K562 (cell line): ENCODE data around the gene GDF2. TPM values are rescaled to one million over a fixed set of nuclear protein-coding genes. Genes with fewer than 3 reads are reported as not detected.

Source experiments
- ATAC-seq: fragments of 200-7000 bp; cut with Tn5 transposase; 3 replicates; pipeline ENCODE4 v1.9.1; 2020; ENCODE audit warnings: moderate library complexity
- BruUV-seq: library from RNA; stranded (reverse); fragments of 400-500 nt; replicated peaks from 2 replicates; lab custom pipeline; 2021; lab: Mats Ljungman, UMichigan
- CTCF ChIA-PET: fragments of 300-600 bp; formaldehyde crosslinking; extraction: SDS; loops from one replicate; lab custom pipeline; 2021; ENCODE audit warnings: low intra/inter-chr PET ratio; lab: Yijun Ruan, JAX
- POLR2A ChIA-PET: fragments of 300-600, 350-650 bp; sonication (Branson Sonifier 250); formaldehyde crosslinking; extraction: SDS; loops from one replicate; lab custom pipeline; 2021; ENCODE audit warnings: antibody characterized with exemption, inconsistent platforms; lab: Yijun Ruan, JAX
- DNase-seq, 4 experiments: peaks; one replicate each; pipeline versions ENCODE4 v3.0.0 to v3.0.0-alpha.2; 2011 to 2018; ENCODE audit warnings: low spot score in 3 of 4, mixed read lengths in 3 of 4; ENCODE audit errors: extremely low read depth in 1 of 4
- FAIRE-seq: peaks from 2 replicates; lab custom pipeline; 2011; peaks lifted over from hg19 to GRCh38; lab: Jason Lieb, UNC
- H2AFZ ChIP-seq: 2 replicates; pipeline ENCODE4 v1.6.0; 2011; ENCODE audit warnings: low read depth, low read length, control low read depth, inconsistent platforms
- H3K27ac ChIP-seq: fragments of 200-600 bp; 3 replicates; pipeline ENCODE4 v1.8.0; 2011; ENCODE audit warnings: low read depth, mild to moderate bottlenecking, control low read depth, inconsistent platforms, low read length, moderate library complexity, mixed read lengths; ENCODE audit errors: extremely low read depth
- H3K27me3 ChIP-seq, 2 experiments: fragments of 300-600 bp in 1 of 2; 2 replicates in 1 of 2; 3 replicates in 1 of 2; pipeline versions ENCODE4 v1.6.0 to v1.8.0; 2011; ENCODE audit warnings: inconsistent platforms in 2 of 2, low read length in 2 of 2, mild to moderate bottlenecking in 1 of 2, mixed read lengths in 1 of 2, moderate library complexity in 1 of 2; ENCODE audit not compliant: control insufficient read depth in 2 of 2, insufficient read depth in 2 of 2
- H3K36me3 ChIP-seq: fragments of 300-600 bp; 3 replicates; pipeline ENCODE4 v1.8.0; 2011; ENCODE audit warnings: mild to moderate bottlenecking, low read length, inconsistent platforms; ENCODE audit not compliant: control insufficient read depth, insufficient read depth
- H3K4me1 ChIP-seq, 2 experiments: fragments of 200-600 bp in 1 of 2; replicated peaks in 1 of 2; 2 replicates in 1 of 2; 3 replicates in 1 of 2; pipeline versions ENCODE4 v1.5.1 to v1.8.0; 2011; ENCODE audit warnings: inconsistent platforms in 2 of 2, low read length in 2 of 2, mild to moderate bottlenecking in 1 of 2, mixed read lengths in 1 of 2, moderate library complexity in 1 of 2; ENCODE audit not compliant: control insufficient read depth in 2 of 2, insufficient read depth in 2 of 2
- H3K4me2 ChIP-seq: 2 replicates; pipeline ENCODE4 v1.6.1; 2011; ENCODE audit warnings: low read length, control low read depth, inconsistent platforms, mixed read lengths; ENCODE audit not compliant: insufficient read depth
- H3K4me3 ChIP-seq: fragments of 200-600 bp; sonication (generic), shearing (Covaris generic); 2 replicates; pipeline ENCODE4 v1.5.1; 2016; ENCODE audit warnings: control low read depth, inconsistent platforms
- H3K79me2 ChIP-seq: fragments of 200-600 bp; 3 replicates; pipeline ENCODE4 v1.8.0; 2011; ENCODE audit warnings: low read length, inconsistent platforms; ENCODE audit not compliant: control insufficient read depth, insufficient read depth
- H3K9ac ChIP-seq, 2 experiments: 2 replicates each; pipeline versions ENCODE4 v1.6.0 to v1.6.1; 2011; ENCODE audit warnings: low read depth in 2 of 2, low read length in 2 of 2, control low read depth in 1 of 2, inconsistent platforms in 1 of 2, mild to moderate bottlenecking in 1 of 2, mixed read lengths in 1 of 2; ENCODE audit not compliant: insufficient read depth in 1 of 2
- H3K9me1 ChIP-seq: one replicate; pipeline ENCODE4 v1.6.0; 2011; ENCODE audit warnings: inconsistent platforms, mild to moderate bottlenecking, low read length, moderate library complexity; ENCODE audit not compliant: control insufficient read depth, insufficient read depth
- H3K9me3 ChIP-seq: replicated peaks from 2 replicates; pipeline ENCODE4 v1.5.1; 2011; ENCODE audit warnings: low read depth, low read length, inconsistent platforms; ENCODE audit not compliant: control insufficient read depth, insufficient read depth
- H4K20me1 ChIP-seq: replicated peaks from 2 replicates; pipeline ENCODE4 v1.6.1; 2011; ENCODE audit warnings: low read length, inconsistent platforms, mixed read lengths; ENCODE audit not compliant: control insufficient read depth, insufficient read depth
- ADNP ChIP-seq: fragments of 200-800 bp; sonication (Bioruptor generic); IDR thresholded peaks from 2 replicates; pipeline ENCODE4 v1.6.1; 2016; ENCODE audit warnings: missing genetic modification characterization, missing compliant biosample characterization
- LEF1 ChIP-seq: fragments of 450-650 bp; IDR thresholded peaks from 2 replicates; pipeline ENCODE4 v1.6.1; 2016; ENCODE audit warnings: mild to moderate bottlenecking
- RNF2 ChIP-seq: sonication (generic); IDR thresholded peaks from 2 replicates; pipeline ENCODE4 v1.6.1; 2016
- SRF ChIP-seq, 2 experiments: fragments of 250-450, 450-650 bp in 1 of 2; sonication (Bioruptor Pico) in 1 of 2; sonication (generic) in 1 of 2; formaldehyde crosslinking; IDR thresholded peaks; 2 replicates each; pipeline versions ENCODE4 v1.5.0 to v1.5.1; 2020 to 2022; ENCODE audit warnings: mild to moderate bottlenecking in 1 of 2, missing genetic modification reagents in 1 of 2
- TEAD1 ChIP-seq, 2 experiments: fragments of 450-650 bp in 1 of 2; sonication (generic) in 1 of 2; formaldehyde crosslinking; IDR thresholded peaks; 2 replicates each; pipeline versions ENCODE4 v1.4.0 to v1.8.0; 2020 to 2022; ENCODE audit warnings: mild to moderate bottlenecking in 2 of 2, missing genetic modification reagents in 1 of 2
- ZNF175 ChIP-seq: fragments of 200-800 bp; sonication (Bioruptor generic); IDR thresholded peaks from 2 replicates; pipeline ENCODE4 v1.6.1; 2016; ENCODE audit warnings: low read depth, mild to moderate bottlenecking, missing genetic modification characterization, missing compliant biosample characterization
- ZNF584 ChIP-seq: fragments of 200-800 bp; sonication (Bioruptor generic); IDR thresholded peaks from 2 replicates; pipeline ENCODE4 v1.6.1; 2016; ENCODE audit warnings: low read depth, mild to moderate bottlenecking, missing genetic modification characterization, missing compliant biosample characterization
- WGBS: fragments of 100-300 bp; shearing (Covaris generic); methylation state at CpG from one replicate; pipeline ENCODE4 v1.1.6; 2016; ENCODE audit warnings: low coverage, mixed read lengths; ENCODE audit not compliant: insufficient coverage; ENCODE audit errors: missing lambda C conversion rate; 5-methylcytosine and 5-hydroxymethylcytosine counted together
- in situ Hi-C: fragments of 300-500 bp; cut with MboI; formaldehyde crosslinking; loops from 4 replicates; pipeline ENCODE4 v1.15.0; 2018; ENCODE audit warnings: inconsistent platforms, mixed read lengths
- intact Hi-C: fragments of 100-400 bp; cut with micrococcal nuclease; formaldehyde crosslinking; loops from 2 replicates; pipeline ENCODE4 v1.14.2; 2022
- polyA plus RNA-seq, 8 experiments: library from polyadenylated mRNA; depleted of rRNA in 4 of 8; stranded (reverse) in 5 of 8; unstranded in 3 of 8; fragments of >200 nt; fragmentation: Nextera tagmentation in 2 of 8; fragmentation: Illumina TruSeq in 1 of 8; extraction: Ambion mirVana in 2 of 8; extraction: Trizol in 1 of 8; gene quantifications; 2 replicates each; pipeline versions ENCODE4 v1.2.1 to v1.2.3, GENCODE V29; 2011 to 2014; ENCODE audit warnings: inconsistent platforms in 1 of 8, missing spikeins in 1 of 8
- total RNA-seq, 7 experiments: library from RNA; depleted of rRNA in 6 of 7; stranded (reverse); fragments of >200 nt in 6 of 7; fragmentation: Illumina TruSeq in 2 of 7; extraction: Trizol in 2 of 7; gene quantifications; 2 replicates each; pipeline versions ENCODE4 v1.2.1 to v1.2.3, GENCODE V29; 2011 to 2021; ENCODE audit warnings: low replicate concordance in 1 of 7
- TF ChIP-seq, protein P1 (sequence below): fragments of 250-450 bp; sonication (Bioruptor Pico); IDR thresholded peaks from 2 replicates; pipeline ENCODE4 v1.5.0; 2021; ENCODE audit warnings: mild to moderate bottlenecking, borderline replicate concordance

Gene GDF2
- total and polyA plus RNA-seq, 9 of the 15 experiments (the other 6 are each of a cell fraction or from before 2014, with no cell fraction given) = 0.08 to 0.58 (median 0.27) TPM; not detected in 2

DNA sequence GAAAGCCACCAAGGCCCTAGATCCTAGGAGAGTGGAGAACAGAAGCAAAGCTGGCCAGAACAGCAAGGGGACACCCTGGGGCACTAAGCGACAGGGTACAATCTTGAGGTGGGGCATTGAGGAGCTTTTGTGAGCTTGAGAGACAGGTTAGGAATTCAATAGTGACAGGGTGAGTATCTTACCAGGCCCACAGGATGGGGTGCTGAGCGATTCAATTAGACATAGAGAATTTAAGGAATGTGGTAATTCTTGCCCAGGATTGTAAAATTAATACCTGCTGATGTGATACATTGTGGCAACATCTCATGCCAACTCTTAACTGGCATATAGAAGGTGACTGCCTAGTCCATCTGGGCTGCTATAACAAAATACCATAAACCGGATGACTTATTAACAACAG is 39.9 kb downstream of the GDF2 start:
- Histone ChIP-seq H3K9me1 (no peaks in the 10 kb centered on the region), H3K9me3 (no peaks in the 10 kb centered on the region), H3K4me3 (no peak overlapping the region)
- FAIRE-seq = no peak
- no TSS peak for BruUV-seq
- CTCF ChIA-PET = no interaction called here
- TF ChIP-seq ZNF584 (CRISPR knock-in tag) (no peak), RNF2 (no peak), SRF (CRISPR knock-in tag; IDR thresholded peaks at IDR 0.05) (no peak), TEAD1 (CRISPR knock-in tag; IDR thresholded peaks at IDR 0.05) (no peak), ADNP (tag) (no peak), LEF1 (no peak), ZNF175 (no peak)
- TF ChIP-seq, protein P1, sequence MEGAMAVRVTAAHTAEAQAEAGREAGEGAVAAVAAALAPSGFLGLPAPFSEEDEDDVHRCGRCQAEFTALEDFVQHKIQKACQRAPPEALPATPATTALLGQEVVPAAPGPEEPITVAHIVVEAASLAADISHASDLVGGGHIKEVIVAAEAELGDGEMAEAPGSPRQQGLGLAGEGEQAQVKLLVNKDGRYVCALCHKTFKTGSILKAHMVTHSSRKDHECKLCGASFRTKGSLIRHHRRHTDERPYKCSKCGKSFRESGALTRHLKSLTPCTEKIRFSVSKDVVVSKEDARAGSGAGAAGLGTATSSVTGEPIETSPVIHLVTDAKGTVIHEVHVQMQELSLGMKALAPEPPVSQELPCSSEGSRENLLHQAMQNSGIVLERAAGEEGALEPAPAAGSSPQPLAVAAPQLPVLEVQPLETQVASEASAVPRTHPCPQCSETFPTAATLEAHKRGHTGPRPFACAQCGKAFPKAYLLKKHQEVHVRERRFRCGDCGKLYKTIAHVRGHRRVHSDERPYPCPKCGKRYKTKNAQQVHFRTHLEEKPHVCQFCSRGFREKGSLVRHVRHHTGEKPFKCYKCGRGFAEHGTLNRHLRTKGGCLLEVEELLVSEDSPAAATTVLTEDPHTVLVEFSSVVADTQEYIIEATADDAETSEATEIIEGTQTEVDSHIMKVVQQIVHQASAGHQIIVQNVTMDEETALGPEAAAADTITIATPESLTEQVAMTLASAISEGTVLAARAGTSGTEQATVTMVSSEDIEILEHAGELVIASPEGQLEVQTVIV (CRISPR knock-in tag) = no peak
- TF ChIP-seq, all 486 proteins: peak for 0
- H2AFZ ChIP-seq = no peak overlapping the region
- no peaks in the 10 kb centered on the region for H3K36me3 ChIP-seq
- peaks cover 23 to 45% of the 10 kb centered on the region in 2 experiments for H3K27me3 ChIP-seq
- no peak overlapping the region for H3K4me2 ChIP-seq
- H3K27ac ChIP-seq = no peak overlapping the region
- 0% methylated on average over 3 of the region's 3 CpGs for WGBS
- intact Hi-C loops = loop anchor here (5.0 kb wide), 1 partner anchor 90 kb away; no protein-coding TSS in a partner anchor
- H3K79me2 ChIP-seq = no peaks in the 10 kb centered on the region
- ATAC-seq (no peak), DNase-seq (no peak)
- no peak overlapping the region for H3K9ac ChIP-seq
- H3K4me1 ChIP-seq = peaks cover 0 to under 1% of the 10 kb centered on the region in 2 experiments; a peak in 1 of 5 replicates
- POLR2A ChIA-PET = interaction anchor here (1.0 kb wide), 1 partner anchor 17 kb away, joined by 3 read pairs; no protein-coding TSS in a partner anchor
- in situ Hi-C loops = no loop called here
- H4K20me1 ChIP-seq = no peaks in the 10 kb centered on the region
